Neural progenitor cell (in vitro differentiated cells): Measurements from ENCODE around the gene KCNJ16. TPM values are rescaled to one million over a fixed set of nuclear protein-coding genes. Genes with fewer than 3 reads are reported as not detected.

Experiments used
- DNase-seq: peaks from one replicate; pipeline ENCODE4 v3.0.0-alpha.2; 2016; ENCODE audit warnings: low spot score
- H2AFZ ChIP-seq: fragments of 200-600 bp; sonication (generic); replicated peaks from 2 replicates; pipeline ENCODE4 v1.6.1; 2016; ENCODE audit warnings: antibody characterized with exemption
- H3F3A ChIP-seq: fragments of 200-600 bp; sonication (generic); 2 replicates; pipeline ENCODE4 v1.6.1; 2016; ENCODE audit warnings: antibody characterized with exemption, low read depth
- H3K27ac ChIP-seq: fragments of 200-600 bp; sonication (generic); 2 replicates; pipeline ENCODE4 v1.5.1; 2016; ENCODE audit warnings: mild to moderate bottlenecking
- H3K27me3 ChIP-seq: fragments of 200-600 bp; sonication (generic); 2 replicates; pipeline ENCODE4 v1.6.1; 2016; ENCODE audit warnings: mild to moderate bottlenecking, moderate library complexity
- H3K36me3 ChIP-seq: fragments of 200-600 bp; sonication (generic); 2 replicates; pipeline ENCODE4 v1.5.1; 2016
- H3K4me1 ChIP-seq: fragments of 200-600 bp; sonication (generic); 2 replicates; pipeline ENCODE4 v1.6.1; 2016; ENCODE audit warnings: mixed run types
- H3K4me2 ChIP-seq: fragments of 200-600 bp; sonication (generic); 2 replicates; pipeline ENCODE4 v1.6.1; 2016
- H3K4me3 ChIP-seq: fragments of 200-600 bp; sonication (generic); 2 replicates; pipeline ENCODE4 v1.5.1; 2016
- H3K79me2 ChIP-seq: fragments of 200-600 bp; sonication (generic); 2 replicates; pipeline ENCODE4 v1.6.1; 2016; ENCODE audit warnings: low read depth
- H3K9ac ChIP-seq: fragments of 200-600 bp; sonication (generic); 2 replicates; pipeline ENCODE4 v1.6.1; 2016
- H3K9me3 ChIP-seq: fragments of 200-600 bp; sonication (generic); 2 replicates; pipeline ENCODE4 v1.5.1; 2016; ENCODE audit warnings: low read depth
- H4K20me1 ChIP-seq: fragments of 200-600 bp; sonication (generic); 2 replicates; pipeline ENCODE4 v1.6.1; 2016; ENCODE audit warnings: low read depth
- H3K27ac Mint-ChIP-seq: 3 replicates; pipeline ENCODE4 v1.8.0; 2021; ENCODE audit warnings: mixed read lengths
- H3K27me3 Mint-ChIP-seq: 2 replicates; pipeline ENCODE4 v1.8.0; 2022; ENCODE audit warnings: low read depth, mild to moderate bottlenecking, inconsistent platforms, moderate library complexity, mixed read lengths; ENCODE audit not compliant: insufficient read depth
- H3K36me3 Mint-ChIP-seq: 3 replicates; pipeline ENCODE4 v1.8.0; 2021; ENCODE audit warnings: mixed read lengths
- H3K4me1 Mint-ChIP-seq: 3 replicates; pipeline ENCODE4 v1.8.0; 2021; ENCODE audit warnings: mixed read lengths
- H3K4me3 Mint-ChIP-seq: 3 replicates; pipeline ENCODE4 v1.8.0; 2021; ENCODE audit warnings: mild to moderate bottlenecking, moderate library complexity, mixed read lengths
- H3K9me3 Mint-ChIP-seq: 3 replicates; pipeline ENCODE4 v1.8.0; 2020; ENCODE audit warnings: mixed read lengths
- CTCF ChIP-seq: fragments of 200-600 bp; sonication (generic); IDR thresholded peaks from 2 replicates; pipeline ENCODE4 v1.5.1; 2017; ENCODE audit warnings: antibody characterized with exemption, mild to moderate bottlenecking
- EZH2 ChIP-seq: fragments of 200-600 bp; sonication (generic); IDR thresholded peaks from 2 replicates; pipeline ENCODE4 v1.6.1; 2017; ENCODE audit warnings: antibody characterized with exemption, mild to moderate bottlenecking, moderate library complexity
- EZH2phosphoT487 ChIP-seq: fragments of 200-600 bp; sonication (generic); IDR thresholded peaks from 2 replicates; pipeline ENCODE4 v1.6.1; 2017; ENCODE audit warnings: antibody characterized with exemption
- total RNA-seq: library from RNA; depleted of rRNA; stranded (reverse); fragments of >200 nt; gene quantifications from 2 replicates; pipeline ENCODE4 v1.2.3, GENCODE V29; 2015; ENCODE audit warnings: low replicate concordance

KCNJ16 gene
- total RNA-seq, 1 donor from 2014 or later: not detected

- Histone ChIP-seq H3F3A (no peaks in the 10 kb centered on the region), H3K4me1 (no peaks in the 10 kb centered on the region), H3K4me3 (no peak overlapping the region), H3K27me3 (no peaks in the 10 kb centered on the region), H4K20me1 (no peaks in the 10 kb centered on the region), H3K27ac (no peak overlapping the region), H3K9ac (no peak overlapping the region), H3K36me3 (no peaks in the 10 kb centered on the region), H2AFZ (no peak overlapping the region), H3K9me3 (no peaks in the 10 kb centered on the region), H3K79me2 (no peaks in the 10 kb centered on the region), H3K4me2 (no peak overlapping the region)
- Mint-ChIP-seq H3K9me3 (no peaks in the 10 kb centered on the region), H3K4me1 (peaks cover 5% of the 10 kb centered on the region), H3K27me3 (no peaks in the 10 kb centered on the region), H3K27ac (no peak overlapping the region), H3K4me3 (no peak overlapping the region), H3K36me3 (no peaks in the 10 kb centered on the region)
- DNase-seq: no peak
- TF ChIP-seq CTCF: no peak
- TF ChIP-seq EZH2: no peak
- no peak for TF ChIP-seq EZH2phosphoT487
Measured at GRCh38 chr17:70072546-70073309, 2.3 kb upstream of the KCNJ16 start.

- no peaks in the 10 kb centered on the region for H3K4me1 ChIP-seq
- Mint-ChIP-seq H3K27ac (no peak overlapping the region), H3K4me3 (no peak overlapping the region), H3K36me3 (no peaks in the 10 kb centered on the region), H3K27me3 (no peaks in the 10 kb centered on the region), H3K9me3 (no peaks in the 10 kb centered on the region), H3K4me1 (peaks cover 5% of the 10 kb centered on the region)
- H3K36me3 ChIP-seq: no peaks in the 10 kb centered on the region
- no peak overlapping the region for H2AFZ ChIP-seq
- no peaks in the 10 kb centered on the region for H3K79me2 ChIP-seq
- no peak overlapping the region for H3K4me3 ChIP-seq
- H3F3A ChIP-seq: no peaks in the 10 kb centered on the region
- TF ChIP-seq CTCF (no peak), EZH2 (no peak), EZH2phosphoT487 (no peak)
- no peak overlapping the region for H3K27ac ChIP-seq
- no peak for DNase-seq
- H3K4me2 ChIP-seq: no peak overlapping the region
- no peaks in the 10 kb centered on the region for H3K9me3 ChIP-seq
- no peak overlapping the region for H3K9ac ChIP-seq
- no peaks in the 10 kb centered on the region for H3K27me3 ChIP-seq
- no peaks in the 10 kb centered on the region for H4K20me1 ChIP-seq
Measured at GRCh38 chr17:70073310-70073709, 1.7 kb upstream of the KCNJ16 start.

- Mint-ChIP-seq H3K36me3 (no peaks in the 10 kb centered on the region), H3K4me1 (peaks cover 5% of the 10 kb centered on the region), H3K4me3 (no peak overlapping the region), H3K27me3 (no peaks in the 10 kb centered on the region), H3K27ac (no peak overlapping the region), H3K9me3 (no peaks in the 10 kb centered on the region)
- Histone ChIP-seq H3K9ac (no peak overlapping the region), H3K4me2 (no peak overlapping the region), H3K27ac (no peak overlapping the region), H3K9me3 (no peaks in the 10 kb centered on the region), H3F3A (no peaks in the 10 kb centered on the region), H3K27me3 (no peaks in the 10 kb centered on the region), H2AFZ (no peak overlapping the region), H3K4me3 (no peak overlapping the region), H3K79me2 (no peaks in the 10 kb centered on the region), H4K20me1 (no peaks in the 10 kb centered on the region), H3K4me1 (no peaks in the 10 kb centered on the region), H3K36me3 (no peaks in the 10 kb centered on the region)
- DNase-seq: no peak
- TF ChIP-seq CTCF (no peak), EZH2 (no peak), EZH2phosphoT487 (no peak)
Measured at GRCh38 chr17:70073799-70074198, 1.2 kb upstream of the KCNJ16 start.
